Activated CD8-positive, alpha-beta memory T cell treated with anti-CD3 and anti-CD28 coated beads for 4 hours (primary cell): ENCODE data around the gene ADARB2.

Experiments used
- DNase-seq, 2 donors: peaks; one replicate each; pipeline ENCODE4 v3.0.0-alpha.2; 2020; ENCODE audit warnings: low read depth in 2 of 2

Gene ADARB2

DNA sequence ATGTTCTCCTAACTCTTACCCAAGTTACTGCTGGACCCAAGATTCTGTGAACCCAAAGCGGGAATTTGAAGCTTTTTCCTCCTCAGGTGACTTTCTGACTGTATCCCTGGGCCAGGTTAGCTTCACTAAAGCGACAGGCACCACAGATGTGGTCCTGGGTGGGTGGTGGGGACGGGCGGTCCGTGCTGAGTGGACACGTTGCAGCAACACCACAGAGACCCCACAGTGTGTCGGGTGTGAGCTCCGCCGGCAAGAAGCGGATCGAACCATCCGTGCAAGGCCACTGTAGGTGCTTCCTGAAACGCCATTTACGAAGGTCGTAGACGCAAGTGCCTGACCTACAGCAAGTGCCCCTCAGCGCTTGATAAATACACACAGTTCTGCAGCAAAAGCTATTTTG is 325.9 kb downstream of the ADARB2 start:
- no peak for DNase-seq

DNA sequence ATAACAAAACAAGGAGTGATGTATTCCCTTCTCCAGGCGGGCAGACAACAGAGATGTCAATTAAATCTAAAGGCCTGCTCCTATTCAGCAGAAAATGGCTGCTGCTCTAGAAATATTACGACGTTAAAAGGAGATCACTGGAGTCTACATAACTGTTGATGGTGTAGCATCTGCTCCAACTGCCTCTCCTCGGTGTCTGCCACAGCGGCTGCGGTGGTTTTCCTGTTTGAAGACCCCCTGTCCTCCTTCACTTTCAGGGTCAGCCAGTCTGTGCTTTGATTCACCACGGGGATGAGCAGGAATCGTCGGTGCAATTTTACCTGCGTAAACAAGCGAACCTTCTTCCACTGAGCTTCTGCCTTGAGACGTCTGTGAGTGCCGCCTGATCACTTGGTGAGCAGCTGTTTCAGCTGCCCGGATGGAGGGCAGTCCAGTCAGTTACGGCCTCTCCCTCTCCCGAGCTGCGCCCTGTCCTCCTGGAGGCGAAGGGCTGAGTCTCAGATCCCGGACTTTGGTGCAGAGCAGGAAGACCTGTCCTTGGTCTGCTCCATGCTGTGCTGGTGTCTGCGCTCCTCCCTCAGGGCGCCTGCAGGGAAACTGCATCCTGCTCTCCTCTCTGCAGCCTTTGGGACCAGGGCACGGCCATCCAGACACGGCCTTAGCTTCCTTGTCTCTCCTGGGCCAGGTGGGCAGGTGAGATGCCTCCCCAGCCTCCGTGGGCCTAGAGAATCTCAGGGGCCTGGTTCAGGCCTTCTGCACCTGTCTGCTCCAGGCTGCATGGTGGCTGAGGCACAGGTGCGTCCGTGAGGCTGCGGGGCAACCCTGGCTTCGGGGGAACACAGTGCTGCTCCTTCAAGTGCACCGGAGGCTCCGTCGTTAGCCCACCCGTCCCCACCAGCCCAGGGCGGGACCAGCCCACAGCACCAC is 326.6 kb downstream of the ADARB2 start:
- no peak for DNase-seq

DNA sequence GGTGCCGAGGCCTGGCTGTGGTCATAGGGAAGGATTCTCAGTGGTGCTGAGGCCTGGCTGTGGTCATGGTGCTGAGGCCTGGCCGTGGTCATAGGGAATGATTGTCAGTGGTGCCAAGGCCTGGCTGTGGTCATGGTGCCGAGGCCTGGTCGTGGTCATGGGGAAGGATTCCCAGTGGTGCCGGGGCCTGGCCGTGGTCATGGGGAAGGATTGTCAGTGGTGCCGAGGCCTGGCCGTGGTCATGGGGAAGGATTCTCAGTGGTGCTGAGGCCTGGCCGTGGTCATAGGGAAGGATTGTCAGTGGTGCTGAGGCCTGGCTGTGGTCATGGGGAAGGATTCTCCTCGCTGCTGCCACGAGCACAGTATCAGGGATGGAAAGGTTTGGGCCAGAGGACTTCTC is 327.3 kb downstream of the ADARB2 start:
- no peak for DNase-seq

DNA sequence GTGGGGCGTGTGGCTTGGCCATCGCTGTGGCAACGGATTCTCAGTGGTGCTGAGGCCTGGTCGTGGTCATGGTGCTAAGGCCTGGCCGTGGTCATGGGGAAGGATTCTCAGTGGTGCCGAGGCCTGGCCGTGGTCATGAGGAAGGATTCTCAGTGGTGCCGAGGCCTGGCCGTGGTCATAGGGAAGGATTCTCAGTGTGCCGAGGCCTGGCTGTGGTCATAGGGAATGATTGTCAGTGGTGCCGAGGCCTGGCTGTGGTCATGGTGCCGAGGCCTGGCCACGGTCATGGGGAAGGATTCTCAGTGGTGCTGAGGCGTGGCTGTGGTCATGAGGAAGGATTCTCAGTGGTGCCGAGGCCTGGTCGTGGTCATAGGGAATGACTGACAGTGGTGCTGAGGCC is 327.9 kb downstream of the ADARB2 start:
- DNase-seq = no peak

DNA sequence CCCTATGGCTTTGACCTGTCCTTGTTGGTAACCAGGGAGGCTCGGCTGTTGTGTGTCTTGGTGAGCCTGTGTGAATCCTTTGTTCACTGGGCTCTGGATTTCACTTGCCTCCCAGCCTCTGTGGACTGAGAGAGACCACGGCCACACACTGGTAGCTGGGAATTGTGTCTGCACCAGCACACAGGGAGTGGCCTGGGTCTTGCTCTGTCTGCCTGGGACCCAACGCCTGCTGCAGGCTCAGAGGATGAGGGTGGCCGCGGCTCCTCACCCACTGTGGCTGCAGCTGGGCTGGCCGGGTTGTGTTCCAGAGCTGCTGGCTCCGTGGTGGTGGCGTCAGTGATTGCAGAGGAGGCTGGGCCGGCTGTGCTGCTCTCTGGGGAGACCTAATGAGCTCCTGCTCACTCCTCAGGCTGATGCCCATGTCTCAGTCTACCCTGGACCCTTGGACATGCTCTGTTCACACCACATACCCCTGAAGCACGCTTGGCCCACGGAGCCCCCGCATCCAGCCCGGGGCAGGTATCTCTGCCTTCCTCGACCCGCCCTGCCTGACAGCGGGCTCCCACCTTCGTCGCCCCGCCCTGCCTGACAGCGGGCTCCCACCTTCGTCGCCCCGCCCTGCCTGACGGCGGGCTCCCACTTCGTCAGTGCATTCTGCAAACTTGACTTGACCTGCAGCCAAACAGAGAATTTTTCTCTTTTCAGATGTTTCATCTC is 328.5 kb downstream of the ADARB2 start:
- no peak for DNase-seq

DNA sequence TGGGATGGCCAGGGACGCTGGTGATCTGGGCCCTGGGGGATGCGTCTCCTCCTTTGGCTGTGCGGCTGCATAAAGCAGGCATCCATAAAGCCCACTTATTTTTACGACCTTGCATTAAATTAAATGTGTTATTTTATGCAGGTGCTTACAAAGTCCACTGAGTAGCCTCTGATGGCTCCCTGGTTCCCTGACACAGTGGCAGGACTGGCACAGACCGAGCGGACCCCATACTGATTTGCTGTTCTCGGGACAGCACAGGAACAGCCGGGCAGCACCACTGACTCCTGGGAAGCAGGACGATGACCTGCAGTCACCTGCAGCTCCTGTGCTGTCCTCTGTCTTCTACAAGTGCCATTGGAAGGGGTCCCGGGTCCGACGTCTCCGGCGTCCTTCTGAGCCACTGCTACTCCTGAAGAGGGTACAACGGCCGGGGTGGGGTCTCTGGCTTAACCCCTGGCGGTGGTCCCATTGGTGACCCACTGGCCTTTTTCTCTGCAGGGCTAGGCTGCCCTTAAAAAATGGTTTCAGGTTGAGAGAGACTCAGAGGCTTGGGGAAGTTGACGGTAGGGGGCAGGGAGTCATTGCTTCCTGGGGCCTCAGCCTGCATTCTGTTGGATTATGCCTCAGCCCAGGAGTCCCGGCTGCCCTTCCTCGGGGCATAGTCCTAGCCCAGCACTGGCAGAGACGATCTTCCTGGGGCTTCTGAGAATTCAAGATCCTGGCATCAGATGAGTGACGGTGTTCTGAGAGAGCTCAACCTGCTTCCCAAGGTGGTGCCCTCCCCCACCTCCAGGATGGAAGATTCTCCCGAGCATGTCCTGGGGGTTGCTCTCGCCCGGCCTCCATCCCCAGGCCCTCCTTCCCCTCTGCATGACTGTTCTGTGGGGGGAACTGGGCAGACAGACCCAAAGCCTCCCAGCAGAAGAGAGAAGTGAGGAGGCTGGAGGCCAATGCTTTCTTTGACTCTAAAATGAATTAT is 330.1 kb downstream of the ADARB2 start:
- DNase-seq = no peak

DNA sequence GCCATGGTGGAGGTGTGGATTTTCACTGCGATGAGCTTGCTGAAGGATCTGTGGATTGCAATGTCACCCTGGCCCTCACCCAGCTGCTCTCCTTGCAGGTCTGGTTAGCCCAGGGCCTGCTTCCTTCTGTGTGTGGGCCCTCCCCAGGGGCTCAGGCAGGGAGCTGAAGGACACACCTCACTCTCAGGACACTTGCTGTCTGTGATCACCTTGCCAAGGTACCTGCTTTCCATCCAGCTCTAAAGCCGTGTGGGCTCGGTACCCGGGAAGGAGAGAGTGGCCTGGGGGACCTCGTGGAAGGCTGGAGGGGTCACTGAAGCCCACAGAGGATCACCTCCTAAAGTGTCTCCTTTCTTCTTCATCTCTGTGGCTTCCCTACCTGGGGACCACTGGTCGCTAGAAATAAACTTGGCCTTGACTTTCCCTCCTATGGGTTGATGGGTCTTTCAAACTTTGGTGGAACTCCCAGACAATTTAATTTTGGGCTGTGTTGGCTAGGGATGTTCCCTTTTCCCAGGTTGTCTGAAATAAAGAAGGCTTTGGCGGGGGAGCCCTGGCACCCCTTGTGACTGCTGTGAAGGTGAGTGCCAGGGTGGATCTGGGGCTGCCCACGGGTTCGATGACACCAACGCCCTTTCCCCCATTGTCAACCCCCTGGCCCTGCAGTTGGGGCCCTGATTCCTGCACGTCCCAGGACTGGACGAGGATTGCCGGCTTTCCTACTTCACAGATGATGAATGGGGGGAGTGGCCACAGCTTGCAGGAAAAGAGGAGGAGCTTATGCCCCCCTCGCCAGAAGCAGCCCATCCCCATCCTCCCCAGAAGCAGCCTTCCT is 331.0 kb downstream of the ADARB2 start:
- no peak for DNase-seq

DNA sequence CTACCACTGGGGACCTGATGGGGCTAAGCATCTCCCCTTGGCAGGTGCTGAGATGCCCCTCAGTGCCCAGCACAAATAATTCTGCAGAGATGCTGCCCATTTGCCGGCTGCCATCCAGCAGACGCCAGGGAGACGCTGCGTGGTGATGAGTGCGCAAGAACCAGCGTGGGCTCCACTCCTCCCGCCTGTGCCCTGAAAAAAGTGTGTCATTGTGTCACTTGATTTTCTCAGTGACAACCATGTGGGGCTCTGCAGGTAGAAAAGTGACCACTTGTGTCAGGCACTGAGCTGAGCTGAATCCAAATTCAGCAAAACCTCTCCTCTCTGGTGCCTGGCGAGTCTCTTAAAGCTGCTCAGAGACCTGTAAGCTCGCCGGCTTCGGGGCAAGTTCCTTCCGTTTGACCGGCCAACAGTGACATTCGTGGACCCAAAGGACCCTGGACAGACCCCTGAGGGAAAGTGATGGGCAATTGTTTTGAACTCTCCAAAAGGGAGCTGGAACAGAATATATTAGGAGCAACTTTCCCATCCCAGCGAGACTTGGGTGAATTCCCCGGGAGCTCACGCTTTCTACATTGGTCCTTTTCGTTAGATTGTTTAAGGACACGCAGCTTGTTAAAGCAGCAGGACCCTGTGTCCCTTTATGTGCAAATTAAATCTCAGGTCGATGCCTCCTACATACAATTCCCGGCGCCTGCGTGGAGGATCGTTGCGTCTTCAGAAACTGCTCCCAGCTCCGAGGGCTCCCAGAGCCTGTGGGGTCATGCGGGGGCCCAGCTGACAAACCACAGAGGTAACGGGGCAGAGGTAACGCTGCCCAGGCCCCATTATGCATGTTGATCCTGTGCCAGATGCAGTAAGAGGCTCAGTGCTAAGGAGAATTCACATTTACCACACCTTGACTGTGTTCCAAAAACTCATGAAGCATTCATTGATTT is 332.7 kb downstream of the ADARB2 start:
- no peak for DNase-seq

DNA sequence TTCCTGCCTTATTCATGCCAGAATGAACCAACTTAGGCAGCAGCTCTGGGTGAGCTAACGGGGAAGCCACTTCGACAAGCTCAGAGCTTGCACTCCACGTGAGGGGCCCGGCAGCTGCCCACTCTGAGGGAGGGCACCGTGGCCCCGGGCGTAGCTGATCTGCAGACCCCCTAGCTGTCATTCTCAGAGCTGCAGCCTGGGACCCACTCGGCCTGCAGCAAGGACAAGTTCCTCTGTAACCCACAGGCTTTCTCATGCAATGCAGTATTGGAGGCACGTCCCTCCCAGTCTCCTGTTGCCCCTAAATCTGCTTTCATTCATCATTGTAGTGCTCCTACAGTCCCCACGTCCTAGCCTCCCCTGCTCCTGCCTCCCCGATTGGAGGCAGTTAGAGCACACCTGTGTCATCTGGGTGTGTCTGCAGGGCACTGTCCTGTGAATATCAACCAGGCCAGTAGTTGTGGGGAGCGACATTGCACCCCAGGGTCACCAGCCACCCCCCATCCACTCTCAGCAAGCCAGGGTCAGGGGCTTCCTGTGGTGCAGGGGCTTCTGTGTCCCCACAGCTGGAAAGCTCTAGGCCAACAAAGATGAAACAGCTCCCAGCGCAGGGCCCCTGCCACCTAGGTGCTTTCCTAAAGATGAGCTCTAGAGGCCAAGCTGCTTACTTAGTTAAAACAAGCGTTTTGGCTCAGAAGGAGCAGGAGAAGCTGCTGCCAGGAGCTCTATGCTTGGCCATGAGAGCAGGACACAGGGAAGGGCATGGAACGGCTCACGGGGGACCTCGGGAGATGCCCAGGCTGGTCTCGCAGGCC is 333.6 kb downstream of the ADARB2 start:
- DNase-seq = no peak

DNA sequence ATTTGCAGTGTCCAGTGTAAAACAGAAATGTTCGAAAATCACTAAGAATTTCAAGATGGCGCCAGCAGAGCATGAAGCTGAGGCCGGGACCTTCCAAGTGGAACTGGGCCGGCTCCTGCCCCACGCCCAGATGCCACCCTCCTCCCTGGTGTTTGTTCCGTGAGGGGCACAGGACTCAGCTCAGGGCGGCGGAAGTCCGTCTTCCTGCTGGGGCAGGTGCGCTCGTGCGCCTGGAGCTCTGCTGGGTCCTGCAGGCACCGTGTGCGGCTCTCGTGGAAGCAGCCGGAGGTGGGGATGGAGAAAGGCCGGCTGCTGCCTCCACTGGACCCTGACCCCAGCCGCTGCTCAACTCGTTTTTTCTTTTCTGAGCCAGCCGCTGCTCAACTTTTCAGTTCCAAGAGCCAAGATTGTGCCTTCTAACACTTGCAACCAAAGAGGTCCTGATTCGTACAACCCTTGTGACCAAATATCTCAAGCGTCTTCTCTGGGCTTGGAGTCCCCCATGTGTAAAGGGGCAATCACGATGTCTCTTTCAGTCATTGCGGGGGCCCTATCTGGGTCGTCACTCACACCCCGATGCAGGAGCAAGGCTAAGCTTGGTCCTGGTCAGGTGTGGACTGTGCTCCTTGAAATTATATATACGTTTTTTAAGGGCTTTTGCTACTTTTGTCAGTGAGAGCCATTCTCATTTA is 334.4 kb downstream of the ADARB2 start:
- DNase-seq = no peak

DNA sequence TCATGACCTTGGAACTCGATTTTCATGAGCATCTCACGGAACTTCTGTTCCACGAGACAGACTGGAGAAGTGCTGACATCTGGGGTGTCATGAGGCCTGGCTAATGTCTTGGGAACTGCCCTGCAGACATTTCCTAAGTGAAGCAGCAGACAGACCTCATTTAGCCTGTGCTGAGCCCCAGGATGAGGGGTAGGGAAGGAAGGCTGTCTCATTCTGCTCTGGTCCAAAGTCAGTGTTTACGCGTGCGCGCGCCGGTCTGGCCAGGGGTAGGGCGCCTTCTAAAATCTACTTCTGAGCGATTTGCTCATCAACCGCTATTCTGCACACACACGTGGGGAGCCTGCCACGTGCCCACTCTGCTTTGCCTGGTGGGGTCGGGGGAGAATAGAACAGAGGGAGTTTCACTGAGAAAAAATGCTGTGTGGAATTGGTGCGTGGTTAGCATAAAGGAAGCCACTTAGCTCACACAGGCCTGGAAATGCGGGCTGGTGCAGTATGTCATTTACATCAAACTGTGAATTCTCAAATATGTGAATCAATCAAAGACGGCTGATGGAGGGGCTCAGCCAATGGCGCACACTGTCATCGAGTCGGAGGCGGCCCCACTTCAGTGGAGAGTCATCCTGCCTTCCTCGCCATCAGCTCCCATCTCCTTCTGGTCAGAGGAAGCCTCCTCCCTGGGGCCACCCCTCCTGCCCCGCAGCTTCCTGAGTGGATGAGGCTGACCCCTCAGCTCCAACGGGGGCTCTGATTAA is 335.1 kb downstream of the ADARB2 start:
- no peak for DNase-seq

DNA sequence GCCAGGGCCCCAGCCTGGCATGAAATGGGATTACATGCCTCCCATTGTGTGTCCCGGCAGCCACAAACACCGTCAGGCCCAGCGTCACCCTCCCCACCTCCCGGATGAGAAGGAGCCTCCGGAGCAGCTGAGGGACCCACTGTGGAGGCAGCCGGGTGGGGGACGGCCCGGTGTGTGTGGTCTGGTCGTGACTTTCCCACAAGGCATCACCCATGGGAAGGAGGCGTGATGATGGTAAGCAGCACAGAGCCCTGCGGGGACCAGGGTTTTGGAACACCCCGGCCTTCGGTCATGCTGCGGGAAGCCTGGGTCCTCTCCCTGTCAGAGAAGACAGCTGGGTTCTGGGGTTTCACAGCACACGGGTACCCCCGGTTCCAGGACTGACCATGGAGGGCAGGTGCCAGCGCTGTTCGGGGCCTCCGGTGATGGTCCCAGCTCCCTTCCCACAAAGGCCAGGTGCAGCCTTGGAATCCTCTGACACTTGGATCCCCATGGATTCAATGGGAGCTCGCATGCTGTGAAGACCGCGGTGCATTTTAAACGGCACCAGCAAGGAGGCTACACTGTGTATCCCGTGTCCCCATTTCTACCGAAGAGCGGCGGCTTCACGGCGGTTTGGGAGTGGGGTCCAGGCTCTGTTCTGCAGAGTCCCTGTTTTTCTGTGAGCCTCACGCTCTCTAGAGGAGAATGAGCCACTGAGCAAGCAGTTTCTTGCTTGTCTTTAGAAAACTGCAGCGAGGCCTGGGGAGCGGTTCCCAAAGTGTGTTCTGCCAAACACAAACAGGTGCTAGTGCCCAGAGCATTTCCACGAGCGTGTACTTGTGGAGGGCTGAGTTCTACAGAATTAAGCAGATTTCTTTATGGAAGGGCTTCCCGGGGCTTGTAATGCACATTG is 336.0 kb downstream of the ADARB2 start:
- DNase-seq = no peak

DNA sequence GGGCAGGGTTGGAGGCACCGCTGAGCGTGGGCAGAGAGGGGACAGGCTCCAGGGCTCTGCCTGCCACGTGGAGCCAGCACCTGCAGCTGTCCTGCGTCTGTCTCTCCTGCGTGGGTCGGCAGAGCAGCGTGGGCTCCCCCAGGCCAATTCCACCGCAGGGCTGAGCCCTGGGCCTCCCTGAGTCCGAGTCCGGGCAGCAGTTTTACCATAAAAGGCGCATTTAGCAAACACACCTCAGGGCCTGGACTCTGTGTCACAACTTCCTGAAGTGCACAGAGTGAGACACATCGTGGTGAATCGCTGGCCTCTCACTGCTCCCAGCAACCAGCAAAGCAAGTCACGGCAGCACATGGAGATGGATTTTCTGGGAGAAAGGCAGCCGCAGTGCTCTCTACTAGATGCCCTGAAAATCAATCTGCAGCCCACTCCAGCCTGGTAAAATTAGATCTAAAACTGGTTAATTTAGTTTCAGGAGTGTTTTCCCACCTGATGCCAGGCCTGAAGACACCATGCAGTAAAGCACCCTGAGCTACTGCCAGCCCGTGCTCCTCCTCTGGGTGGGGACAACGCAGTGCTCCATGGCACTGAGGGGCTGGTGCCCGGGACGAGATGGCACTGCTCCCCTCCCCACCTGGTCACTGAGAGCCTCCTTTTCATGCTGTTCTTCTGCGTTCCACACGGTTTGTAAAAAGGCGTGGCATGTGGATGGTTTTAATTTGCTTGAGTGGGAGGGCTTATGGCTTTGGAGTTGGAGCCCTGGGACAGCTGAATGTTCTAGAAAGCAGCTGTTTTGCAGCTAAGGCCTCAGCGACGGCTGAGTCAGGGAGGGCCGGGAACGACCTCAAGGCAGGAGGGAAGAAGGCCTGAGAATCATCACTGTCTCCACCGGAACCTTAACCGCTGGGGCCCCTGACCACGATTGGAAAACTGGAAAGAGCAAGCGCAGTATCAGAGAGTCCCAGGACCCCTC is 336.9 kb downstream of the ADARB2 start:
- no peak for DNase-seq

DNA sequence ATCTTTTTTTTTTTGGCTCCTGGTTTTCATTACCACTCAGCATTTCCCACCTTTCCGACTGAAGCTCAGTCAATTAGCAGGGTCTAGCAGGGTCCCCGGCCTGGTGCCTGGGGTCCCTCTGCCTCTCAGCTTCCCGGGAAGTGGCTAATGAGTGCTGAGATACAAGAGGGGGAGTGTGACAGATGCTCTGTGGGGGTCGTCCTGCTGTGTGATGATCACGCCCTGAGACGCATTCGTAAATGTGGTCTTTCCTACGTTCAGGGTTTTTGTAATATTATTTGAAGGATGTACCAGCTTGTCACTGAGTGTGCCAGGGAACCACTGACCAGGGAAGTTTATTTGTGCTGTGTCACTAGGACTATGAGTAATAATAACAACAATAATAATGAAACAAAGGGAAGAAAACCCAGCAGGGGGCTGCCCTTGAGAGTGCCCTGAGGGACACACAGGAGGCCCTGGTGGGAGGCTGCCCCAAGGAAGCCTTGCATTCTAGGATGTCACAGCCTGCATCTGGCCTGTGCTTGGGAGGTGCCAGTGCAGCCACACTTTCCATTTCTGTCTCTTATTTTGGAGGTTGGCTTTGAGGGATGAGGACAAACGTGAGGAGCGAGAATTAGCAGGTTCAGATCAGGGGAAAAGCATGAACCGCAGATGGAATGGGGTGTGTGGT is 337.8 kb downstream of the ADARB2 start:
- DNase-seq = no peak
